Amygdala (tissue), 56 donors: Measurements from ENCODE around the gene CREBL2.
"Not testable (repeated sequence)": the region's sequence is repeated elsewhere in the genome, so short reads cannot be mapped to it uniquely, and the experiment has no call there.

Experiments
- DNase-seq, 56 donors: peaks; one replicate each; lab custom pipeline; 2025; lab: John Stamatoyannopoulos, UW

CREBL2 gene

DNA sequence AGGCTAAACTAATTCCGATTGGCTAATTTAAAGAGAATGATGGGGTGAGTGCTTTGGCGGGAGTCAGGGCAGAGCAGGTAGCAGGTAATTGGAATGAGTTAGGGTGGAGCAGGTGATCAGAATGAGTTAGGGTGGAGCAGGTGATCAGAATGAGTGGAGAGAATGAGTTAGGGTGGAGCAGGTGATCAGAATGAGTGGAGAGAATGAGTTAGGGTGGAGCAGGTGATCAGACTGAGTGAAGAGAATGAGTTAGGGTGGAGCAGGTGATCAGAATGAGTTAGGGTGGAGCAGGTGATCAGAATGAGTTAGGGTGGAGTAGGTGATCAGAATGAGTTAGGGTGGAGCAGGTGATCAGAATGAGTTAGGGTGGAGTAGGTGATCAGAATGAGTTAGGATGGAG lies 15.7 kb upstream of the CREBL2 start:
- not testable (repeated sequence) for DNase-seq

DNA sequence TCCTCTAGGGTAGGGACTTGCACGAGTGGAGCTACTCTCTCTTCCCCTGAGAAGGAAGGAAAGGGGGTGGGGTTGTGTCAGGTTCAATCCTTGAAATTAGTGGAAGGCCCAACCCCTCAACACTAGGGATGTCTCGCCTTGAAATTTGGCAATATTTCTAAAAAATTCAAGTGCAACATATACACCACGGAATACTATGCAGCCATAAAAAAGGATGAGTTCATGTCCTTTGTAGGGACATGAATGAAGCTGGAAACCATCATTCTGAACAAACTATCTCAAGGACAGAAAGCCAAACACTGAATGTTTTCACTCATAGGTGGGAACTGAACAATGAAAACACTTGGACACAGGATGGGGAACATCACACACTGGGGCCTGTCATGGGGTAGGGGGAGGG lies 15.1 kb upstream of the CREBL2 start:
- DNase-seq = not testable (repeated sequence)

DNA sequence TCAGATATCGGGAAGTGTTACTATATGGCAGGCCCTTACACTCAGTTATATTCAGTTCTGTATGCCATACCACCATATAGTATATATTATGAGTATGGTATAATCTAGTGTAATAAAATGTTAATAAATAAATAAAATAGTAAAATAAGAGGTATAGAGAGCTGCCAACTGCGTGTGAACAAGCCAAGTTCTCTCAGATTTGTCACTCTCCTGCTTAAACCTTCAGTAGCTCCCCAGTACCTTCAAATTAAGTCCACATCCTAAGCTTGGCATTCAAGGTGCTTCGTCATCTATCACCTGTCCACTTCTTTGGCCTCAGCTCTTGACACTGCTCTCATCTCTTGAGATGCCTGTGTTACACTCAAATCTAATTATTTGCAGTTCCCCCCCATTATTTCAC lies 12.8 kb upstream of the CREBL2 start:
- DNase-seq = no peak

DNA sequence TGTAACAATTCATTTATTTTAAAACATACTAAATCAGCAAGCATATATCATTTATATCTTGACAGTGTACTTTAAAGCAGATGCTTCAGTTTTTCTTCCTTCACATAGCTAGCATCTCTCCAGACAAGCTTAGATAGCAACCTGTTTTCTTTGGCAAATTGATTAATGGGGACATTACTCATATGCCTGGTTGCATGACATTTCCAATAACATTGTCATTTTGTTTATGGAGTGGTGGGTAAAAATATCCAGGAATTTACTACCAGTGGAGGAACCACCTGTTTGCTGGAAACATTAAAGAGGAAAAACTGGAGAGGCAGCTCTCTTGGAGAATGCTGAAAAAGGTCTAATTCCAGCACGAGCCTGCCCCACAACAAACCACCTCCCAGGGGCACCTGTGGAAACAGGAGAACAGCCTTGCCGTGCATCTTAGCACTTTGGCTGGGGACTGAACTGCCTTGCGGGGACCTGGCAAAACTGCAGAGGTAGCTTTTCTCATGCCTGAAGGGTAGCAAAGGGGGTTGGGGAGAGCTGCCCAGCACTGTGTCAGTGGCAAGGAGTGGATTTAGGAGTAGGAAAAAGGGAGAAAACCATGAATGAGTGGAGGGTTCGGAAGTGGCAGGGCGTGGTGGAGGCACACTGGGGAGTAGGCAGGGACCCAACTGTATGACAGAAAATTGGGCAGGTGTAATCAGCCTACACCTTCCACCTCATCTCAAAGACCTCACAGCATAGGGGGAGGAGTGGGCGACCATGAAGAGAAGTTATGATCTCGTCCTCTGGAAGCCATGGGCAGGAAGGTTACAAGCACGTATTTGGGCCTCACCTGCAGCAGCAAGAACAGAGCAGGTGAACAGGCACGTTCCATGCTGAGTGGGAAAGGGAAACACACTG lies 11.7 kb upstream of the CREBL2 start:
- no peak for DNase-seq

DNA sequence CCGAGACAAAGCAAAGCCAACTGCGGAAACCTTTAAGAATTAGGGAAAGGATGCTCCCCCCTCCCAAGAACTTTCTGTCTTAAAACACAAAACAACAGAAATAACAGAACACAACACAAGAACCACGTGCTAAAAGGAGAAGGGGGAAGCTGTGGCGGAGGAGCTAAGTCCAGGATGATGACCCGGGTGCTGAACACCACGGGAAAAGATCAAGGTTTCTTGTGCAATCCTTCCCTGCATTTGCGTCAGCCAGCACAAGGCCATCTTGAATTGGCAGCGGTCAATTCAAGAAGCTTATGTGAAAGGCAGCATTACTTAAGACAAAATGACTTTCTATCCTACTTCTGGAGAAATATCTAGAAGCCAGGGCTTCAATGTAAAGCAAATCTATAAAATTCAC lies 11.0 kb upstream of the CREBL2 start:
- DNase-seq = peak in 11 of 56 donors; percentile 5 to 48 (median 12)

DNA sequence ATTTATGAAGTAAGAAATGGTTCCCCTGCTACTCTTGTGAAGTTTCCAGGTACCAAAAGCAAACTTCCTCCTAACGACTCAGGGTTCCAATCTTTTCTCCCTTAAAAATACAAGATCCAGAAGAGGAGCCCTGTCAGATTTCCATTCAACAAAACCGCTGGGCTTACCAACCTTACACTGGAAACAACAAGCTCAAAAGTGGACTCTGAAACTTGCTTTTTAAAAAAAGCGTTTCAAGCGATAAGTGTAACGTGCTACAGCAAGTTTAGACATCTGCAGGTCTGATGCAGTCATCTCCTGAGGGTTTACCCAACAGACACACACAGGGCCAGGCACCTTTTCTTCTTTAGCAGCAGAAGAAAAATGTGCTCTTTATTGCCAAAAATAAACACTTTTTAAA lies 6.9 kb upstream of the CREBL2 start:
- DNase-seq = no peak

DNA sequence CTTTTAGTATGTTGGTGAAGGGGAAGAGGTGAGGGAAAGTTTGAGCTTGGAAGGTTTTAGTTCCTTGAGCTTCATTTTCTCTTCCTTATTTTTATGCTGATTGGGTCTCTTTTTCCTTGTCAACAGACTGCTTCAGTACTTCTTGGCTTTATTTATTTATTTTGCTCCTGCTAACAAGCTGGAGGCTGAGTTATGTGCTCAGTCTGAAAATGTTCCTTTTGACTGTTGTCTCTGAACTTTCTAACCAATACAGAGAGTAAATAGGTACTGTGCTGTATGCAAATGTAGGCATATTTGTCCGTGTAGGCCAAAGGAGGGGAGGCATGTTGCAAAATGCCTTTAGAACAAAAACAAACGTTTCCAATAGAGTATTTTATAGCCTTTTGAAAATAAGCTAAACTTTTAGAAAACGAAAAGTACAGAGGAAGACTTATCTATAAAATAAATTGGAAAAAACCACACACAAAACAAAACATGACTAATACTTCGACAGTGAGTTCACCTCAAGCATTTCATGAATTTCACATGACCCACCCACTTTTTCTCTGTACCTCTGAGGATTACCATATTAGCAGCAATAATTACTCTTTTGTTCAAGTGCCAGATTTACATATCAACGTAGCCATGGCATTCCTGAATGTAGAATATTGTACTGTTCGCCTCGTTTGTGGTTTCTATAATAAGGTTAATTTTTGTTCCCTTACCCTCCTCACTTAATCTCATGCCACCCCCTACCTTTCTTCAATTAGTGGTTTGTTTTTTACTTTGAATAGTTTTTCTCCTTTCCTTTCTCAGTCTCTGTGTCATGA lies 4.7 kb upstream of the CREBL2 start:
- DNase-seq = no peak

DNA sequence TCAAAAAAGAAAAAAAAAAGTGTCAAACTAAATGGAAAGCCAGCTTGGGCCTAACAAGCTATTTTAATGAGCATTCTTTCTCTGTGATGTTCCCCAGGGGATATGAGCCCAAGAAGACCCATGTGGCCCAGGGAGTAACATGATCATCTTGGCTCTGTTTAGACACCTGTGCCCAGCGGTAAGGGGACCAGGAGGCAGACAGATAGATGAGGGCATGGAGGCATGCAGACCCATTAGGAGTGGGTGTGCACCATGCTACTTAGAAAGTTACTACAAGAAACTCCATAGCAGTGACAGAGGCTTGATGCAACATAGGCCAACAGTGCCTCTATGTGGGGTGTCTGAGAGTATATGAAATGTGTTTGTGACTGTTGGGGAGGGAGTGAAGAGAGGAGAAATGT lies 3.1 kb upstream of the CREBL2 start:
- DNase-seq = peak in 1 of 56 donors; percentile 10

DNA sequence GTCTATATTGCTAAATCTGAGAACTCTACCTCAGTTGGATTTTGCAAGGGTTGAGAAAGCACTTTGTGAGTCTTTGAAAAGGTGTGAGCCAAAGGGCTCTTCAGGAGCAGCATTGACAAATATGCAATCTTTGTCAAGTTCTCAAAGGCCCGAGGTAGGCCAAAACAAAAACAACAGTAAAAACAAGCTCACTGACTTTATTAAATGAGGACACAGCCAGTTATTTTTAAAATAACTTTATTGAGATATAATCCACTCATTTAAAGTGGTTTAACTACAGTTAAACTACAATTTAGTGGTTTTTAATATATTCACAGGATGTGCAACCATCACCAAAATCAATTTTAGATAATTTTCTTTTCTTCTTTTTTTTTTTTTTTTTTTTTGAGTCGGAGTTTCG lies 2.0 kb upstream of the CREBL2 start:
- DNase-seq = no peak

DNA sequence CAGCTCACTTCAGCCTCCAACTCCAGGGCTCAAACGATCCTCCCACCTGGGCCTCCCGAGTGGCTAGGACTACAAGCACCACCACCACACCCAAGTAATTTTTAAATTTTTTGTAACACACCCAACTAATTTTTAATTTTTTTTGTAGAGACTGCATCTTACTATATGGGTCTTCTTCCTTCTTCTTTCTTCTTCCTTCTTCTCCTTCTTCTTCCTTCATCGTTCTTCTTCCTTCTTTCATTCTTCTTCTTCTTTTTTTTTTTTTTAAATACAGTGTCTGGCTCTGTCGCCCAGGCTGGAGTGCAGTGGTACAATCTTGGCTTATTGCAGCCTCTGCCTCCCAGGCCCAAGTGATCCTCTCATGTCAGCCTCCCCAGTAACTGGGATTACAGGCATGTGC lies 965 bp upstream of the CREBL2 start:
- DNase-seq = no peak

DNA sequence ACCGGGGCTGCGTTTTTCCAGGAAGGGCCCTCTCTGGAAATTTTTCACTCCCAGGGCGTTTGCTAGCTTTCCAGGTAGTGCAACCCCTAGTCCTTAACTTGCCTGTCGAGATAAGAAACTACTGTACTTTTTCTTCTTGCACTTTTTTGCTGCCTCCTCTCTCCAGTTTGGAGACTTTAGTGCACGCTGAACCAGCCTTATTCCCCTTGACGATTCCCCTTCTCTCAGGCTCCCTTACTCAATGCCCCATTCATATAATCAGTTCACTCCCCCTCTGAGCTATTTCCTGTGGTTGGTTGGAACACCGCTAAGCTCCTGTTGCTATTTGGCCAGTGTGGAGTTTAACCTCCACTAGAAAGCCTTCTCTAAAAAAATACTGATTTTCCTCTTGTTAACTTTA lies 682 bp downstream of the CREBL2 start:
- DNase-seq = peak in 7 of 56 donors; percentile 25 to 79 (median 40)

DNA sequence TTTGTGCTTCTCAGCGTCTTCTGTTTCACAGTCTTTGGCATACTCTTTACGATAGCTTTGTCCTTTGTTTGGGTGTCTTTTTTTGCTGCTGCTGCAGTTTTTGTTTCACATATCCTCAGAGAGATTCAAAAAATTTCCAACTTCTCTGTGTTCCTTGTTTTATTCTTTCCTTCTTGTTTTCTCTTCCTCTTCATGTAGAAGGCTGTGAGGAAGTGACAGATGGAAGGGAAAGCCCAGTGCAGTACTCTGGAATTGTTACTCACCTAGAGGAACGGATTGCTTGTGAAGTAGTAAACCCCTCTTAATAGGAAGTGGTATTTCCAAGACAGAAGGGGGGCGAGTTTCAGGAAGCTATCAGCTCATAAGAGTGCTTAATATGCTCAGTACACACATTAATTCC lies 1.7 kb downstream of the CREBL2 start:
- peak in 2 of 56 donors; percentile 7 to 31 for DNase-seq

DNA sequence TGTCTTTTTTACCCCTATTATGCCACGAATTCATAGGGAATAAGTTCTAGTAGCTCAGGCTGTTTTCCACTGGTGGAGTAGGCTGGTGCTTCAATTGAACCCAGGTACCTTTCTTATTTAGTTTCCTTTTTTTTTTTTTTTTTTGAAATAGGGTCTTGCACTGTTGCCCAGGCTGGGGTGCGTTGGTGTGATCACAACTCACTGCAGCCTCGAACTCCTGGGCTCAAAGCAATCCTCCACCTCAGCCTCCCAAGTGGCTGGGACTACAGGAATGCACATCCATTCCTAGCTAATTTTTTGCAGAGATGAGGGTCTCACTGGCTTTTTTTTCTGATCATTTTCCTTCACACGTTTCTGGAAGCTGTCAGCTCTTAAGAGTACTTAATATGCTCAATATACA lies 2.7 kb downstream of the CREBL2 start:
- no peak for DNase-seq

DNA sequence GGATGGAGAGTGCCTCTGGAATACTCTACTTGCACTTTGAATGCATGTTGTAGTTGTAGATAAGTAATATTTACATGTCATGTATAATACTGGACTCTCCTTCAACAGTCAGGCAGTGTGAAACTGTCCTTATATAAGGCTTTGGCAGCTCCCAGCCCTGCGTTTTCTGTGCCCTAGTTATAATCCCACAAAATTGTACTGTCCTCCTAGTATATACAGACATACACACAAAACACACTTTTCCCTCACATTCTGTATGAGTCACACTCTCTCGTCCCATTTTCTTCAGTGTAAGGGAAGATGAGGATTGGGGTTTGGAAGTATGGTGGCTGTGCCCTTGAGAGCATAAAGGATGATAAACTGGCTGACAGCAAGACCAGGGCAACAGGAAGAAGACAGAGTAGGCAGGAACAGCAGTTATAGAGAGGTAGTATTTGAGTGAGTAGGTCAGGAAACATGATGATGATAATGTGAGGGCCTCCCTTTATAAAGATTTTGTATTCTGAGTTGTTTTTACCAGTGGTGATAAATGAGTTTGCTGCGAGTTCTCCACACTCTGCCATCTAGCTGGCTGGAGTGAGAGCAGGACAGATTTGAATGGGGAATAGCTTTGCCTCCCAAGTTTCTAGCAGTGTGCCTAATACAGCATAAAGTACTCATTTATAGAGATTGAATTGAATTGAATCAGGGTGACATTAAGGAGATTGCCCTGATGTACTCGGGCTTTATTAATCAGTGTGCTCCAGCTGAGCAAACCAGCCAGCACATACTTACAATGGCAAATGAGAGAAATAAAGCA lies 5.0 kb downstream of the CREBL2 start:
- peak in 2 of 56 donors; percentile 15 to 20 for DNase-seq

DNA sequence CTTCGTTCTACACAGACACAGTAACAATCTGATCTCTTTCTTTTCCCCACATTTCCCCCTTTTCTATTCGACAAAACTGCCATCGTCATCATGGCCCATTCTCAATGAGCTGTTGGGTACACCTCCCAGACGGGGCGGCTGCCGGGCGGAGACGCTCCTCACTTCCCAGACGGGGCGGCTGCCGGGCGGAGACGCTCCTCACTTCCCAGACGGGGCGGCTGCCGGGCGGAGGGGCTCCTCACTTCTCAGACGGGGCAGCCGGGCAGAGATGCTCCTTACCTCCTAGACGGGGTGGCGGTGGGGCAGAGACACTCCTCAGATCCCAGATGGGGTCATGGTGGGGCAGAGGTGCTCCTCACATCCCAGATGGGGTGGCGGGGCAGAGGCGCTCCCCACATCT lies 6.4 kb downstream of the CREBL2 start:
- DNase-seq = not testable (repeated sequence)

DNA sequence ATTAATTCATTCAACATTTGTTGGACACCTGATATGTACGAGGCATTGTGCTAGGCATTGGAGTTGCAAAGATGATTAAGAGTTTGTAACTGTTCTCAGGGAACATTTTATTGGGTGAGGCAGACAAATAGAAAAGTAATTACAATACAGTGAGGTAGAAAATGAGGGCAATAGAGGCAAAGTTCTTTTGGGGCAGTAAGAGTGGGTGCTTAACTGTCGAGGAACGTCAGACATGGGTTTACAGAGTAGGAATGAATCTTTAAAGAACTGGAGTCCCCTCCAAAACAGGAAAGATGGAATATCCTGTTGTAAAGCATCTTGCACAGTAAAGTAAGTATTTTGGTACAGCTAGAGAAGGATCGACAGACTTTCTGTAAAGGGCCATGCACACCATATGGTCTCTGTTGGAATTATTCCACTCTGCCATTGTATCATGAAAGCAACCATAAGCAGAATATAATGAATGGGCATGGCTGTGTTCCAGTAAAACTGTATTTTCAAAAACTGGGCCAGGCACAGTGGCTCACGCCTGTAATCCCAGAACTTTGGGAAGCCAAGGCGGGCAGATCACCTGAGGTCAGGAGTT lies 9.1 kb downstream of the CREBL2 start:
- DNase-seq = no peak

DNA sequence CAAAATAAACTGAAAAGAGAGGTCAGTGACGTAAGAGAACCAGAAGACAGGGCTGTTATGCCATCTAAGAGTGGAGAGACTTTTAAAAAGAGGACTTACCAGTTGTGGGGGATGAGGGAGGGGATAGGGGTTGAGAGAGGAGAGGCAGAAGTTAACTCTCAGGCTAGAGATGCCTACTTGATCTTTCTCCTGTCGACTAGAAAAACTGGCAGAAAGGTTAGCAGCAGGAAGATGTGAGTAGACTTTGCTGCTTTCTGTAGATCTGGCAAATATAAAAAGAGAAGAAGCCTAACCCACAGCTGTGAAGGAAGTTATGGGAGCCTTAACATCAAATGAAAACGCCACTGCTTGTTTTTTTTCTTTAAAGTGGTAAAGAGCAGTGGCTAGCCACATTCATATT lies 10.7 kb downstream of the CREBL2 start:
- DNase-seq = no peak

DNA sequence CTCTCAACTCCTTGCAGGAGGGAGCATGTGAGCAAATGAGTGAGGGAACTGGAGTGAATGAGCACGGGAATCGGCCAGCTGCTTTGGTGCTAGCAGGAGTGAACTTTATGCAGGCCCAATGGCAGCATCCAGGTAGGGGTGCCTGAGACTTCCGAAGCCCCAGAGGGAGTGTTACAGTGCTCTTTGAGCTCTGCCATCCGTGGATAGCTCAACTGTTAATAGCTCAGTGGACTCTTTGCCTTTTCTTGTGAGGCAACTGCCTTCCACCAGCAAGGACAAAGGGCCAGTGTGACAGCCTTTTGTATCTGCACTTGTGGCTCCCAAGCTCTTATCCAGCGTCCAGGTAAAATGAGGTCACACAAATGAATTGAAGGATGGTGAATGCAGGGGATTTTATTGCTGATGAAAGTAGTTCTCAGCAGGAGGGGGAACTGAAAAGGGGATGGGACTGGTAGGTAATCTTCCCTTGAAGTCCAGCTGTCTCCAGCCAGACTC lies 12.9 kb downstream of the CREBL2 start:
- no peak for DNase-seq

DNA sequence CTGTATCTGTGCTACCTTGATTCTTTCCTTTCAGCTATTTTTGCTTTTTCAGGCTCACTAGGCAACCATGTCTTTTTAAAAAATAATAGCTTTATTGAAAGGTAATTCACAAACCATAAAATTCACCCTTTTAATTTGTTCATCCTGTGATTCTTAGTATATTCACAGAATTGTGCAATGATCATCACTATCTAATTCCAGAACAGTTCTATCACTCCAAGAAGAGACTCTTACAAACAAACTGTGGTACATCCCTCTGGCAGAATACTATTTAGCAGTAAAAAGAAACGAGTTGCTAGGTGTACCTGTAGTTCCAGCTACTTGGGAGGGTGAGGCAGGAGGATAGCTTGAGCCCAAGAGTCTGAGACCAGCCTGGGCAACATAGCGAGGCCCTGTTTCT lies 14.8 kb downstream of the CREBL2 start:
- no peak for DNase-seq

DNA sequence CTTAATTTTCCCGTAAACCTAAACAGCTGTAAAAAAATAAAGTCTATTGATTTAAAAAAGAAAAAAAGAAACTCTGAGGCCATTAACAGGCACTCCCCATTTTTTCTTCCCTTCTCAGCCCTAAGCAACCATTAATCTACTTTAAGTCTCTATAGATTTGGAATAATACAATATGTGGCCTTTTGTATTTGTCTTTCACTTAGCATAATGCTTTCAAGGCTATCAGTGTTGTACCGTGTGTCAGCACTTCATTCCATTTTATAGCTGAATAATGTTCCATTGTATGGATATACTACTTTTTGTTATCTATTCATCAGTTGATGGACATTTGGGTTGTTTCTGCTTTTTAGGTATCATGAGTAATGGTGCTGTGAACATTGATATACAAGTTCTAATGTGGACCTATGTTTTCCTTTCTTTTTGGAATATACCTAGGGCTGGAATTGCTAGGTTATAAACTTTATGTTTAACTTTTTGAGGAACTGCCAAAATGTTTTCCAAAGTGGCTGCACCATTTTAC lies 15.7 kb downstream of the CREBL2 start:
- DNase-seq = no peak
